Measurements from ENCODE around the gene SLC25A45. TPM values are rescaled to one million over a fixed set of nuclear protein-coding genes. Genes with fewer than 3 reads are reported as not detected.

SLC25A45 gene
- total and polyA plus RNA-seq, 4 donors: 5.6 to 16.0 (median 9.9) TPM

GRCh38 chr11:65363770-65364169 lies 18.7 kb downstream of the SLC25A45 start:
- no peak overlapping the region for H3K27ac ChIP-seq (ENCODE audit: low read depth in 1 of 2, low read length in 2 of 2)
- ATAC-seq (ENCODE audit: low FRiP score) (no peak), DNase-seq (no peak)
- H3K4me1 ChIP-seq (ENCODE audit: control insufficient read depth in 1 of 2, insufficient read depth in 2 of 2, low read length in 2 of 2): no peaks in the 10 kb centered on the region
- intact Hi-C loops (cut with DNase I): no loop called here
- WGBS, 2 donors: 70 to 74% methylated on average over 3 of the region's 3 CpGs
- H3K9me3 ChIP-seq (ENCODE audit: control insufficient read depth, low read length): no peaks in the 10 kb centered on the region
- no peak overlapping the region for H3K4me3 ChIP-seq (ENCODE audit: low read length in 2 of 2)
- H3K36me3 ChIP-seq (ENCODE audit: control insufficient read depth in 1 of 2, insufficient read depth in 2 of 2, low read length in 1 of 2): no peaks in the 10 kb centered on the region
- H3K27me3 ChIP-seq (ENCODE audit: control insufficient read depth in 1 of 2, insufficient read depth in 2 of 2, low read length in 1 of 2): no peaks in the 10 kb centered on the region

GRCh38 chr11:65362966-65363365 lies 19.5 kb downstream of the SLC25A45 start:
- Histone ChIP-seq H3K27me3 (ENCODE audit: control insufficient read depth in 1 of 2, insufficient read depth in 2 of 2, low read length in 1 of 2) (no peaks in the 10 kb centered on the region), H3K4me3 (ENCODE audit: low read length in 2 of 2) (no peak overlapping the region), H3K36me3 (ENCODE audit: control insufficient read depth in 1 of 2, insufficient read depth in 2 of 2, low read length in 1 of 2) (no peaks in the 10 kb centered on the region), H3K9me3 (ENCODE audit: control insufficient read depth, low read length) (no peaks in the 10 kb centered on the region), H3K27ac (ENCODE audit: low read depth in 1 of 2, low read length in 2 of 2) (no peak overlapping the region), H3K4me1 (ENCODE audit: control insufficient read depth in 1 of 2, insufficient read depth in 2 of 2, low read length in 2 of 2) (no peaks in the 10 kb centered on the region)
- 90% methylated on average over 6 of the region's 6 CpGs for WGBS, 2 donors
- no peak for DNase-seq
- ATAC-seq (ENCODE audit: low FRiP score): no peak
- intact Hi-C loops (cut with DNase I): no loop called here

GRCh38 chr11:65362320-65362931 lies 20.0 kb downstream of the SLC25A45 start:
- no peak for ATAC-seq (ENCODE audit: low FRiP score)
- peak in 1 of 2 donors; percentile 28 for DNase-seq
- H3K27ac ChIP-seq (ENCODE audit: low read depth in 1 of 2, low read length in 2 of 2): no peak overlapping the region
- intact Hi-C loops (cut with DNase I): no loop called here
- no peaks in the 10 kb centered on the region for H3K4me1 ChIP-seq (ENCODE audit: control insufficient read depth in 1 of 2, insufficient read depth in 2 of 2, low read length in 2 of 2)
- no peaks in the 10 kb centered on the region for H3K36me3 ChIP-seq (ENCODE audit: control insufficient read depth in 1 of 2, insufficient read depth in 2 of 2, low read length in 1 of 2)
- H3K9me3 ChIP-seq (ENCODE audit: control insufficient read depth, low read length): no peaks in the 10 kb centered on the region
- 86 to 89% methylated on average over 10 of the region's 10 CpGs for WGBS, 2 donors
- H3K4me3 ChIP-seq (ENCODE audit: low read length in 2 of 2): no peak overlapping the region
- no peaks in the 10 kb centered on the region for H3K27me3 ChIP-seq (ENCODE audit: control insufficient read depth in 1 of 2, insufficient read depth in 2 of 2, low read length in 1 of 2)

DNA sequence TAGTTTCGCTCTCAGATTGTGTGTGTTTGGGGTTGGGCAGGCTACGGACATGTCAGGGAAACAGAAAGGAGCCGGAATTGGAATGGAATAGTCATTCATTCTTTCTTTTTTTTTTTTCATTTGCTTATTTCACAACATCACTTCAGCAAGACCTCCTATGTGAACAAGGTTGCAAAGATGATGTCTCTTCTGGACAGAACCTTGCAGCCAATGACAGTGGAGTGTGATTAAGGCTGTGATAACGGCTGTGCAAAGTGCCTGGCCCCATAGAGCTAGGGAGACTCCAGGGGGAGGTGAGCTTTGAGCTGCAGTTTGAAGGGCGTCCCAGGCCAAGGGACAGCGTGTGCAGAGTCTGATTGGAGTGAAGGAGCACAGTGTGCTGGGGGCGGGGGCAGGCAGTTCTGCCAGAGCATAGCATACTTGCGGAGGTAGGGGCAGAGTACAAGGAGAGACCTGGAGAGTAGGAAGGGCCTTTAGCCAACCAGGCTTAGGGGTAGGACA lies 24.5 kb downstream of the SLC25A45 start:
- no peaks in the 10 kb centered on the region for H3K27me3 ChIP-seq (ENCODE audit: control insufficient read depth in 1 of 2, insufficient read depth in 2 of 2, low read length in 1 of 2)
- ATAC-seq (ENCODE audit: low FRiP score) (no peak), DNase-seq (peak in 1 of 2 donors; percentile 47)
- intact Hi-C loops (cut with DNase I): no loop called here
- H3K27ac ChIP-seq (ENCODE audit: low read depth in 1 of 2, low read length in 2 of 2): no peak overlapping the region
- H3K4me1 ChIP-seq (ENCODE audit: control insufficient read depth in 1 of 2, insufficient read depth in 2 of 2, low read length in 2 of 2): no peaks in the 10 kb centered on the region
- H3K4me3 ChIP-seq (ENCODE audit: low read length in 2 of 2): no peak overlapping the region
- 85 to 86% methylated on average over 8 of the region's 8 CpGs for WGBS, 2 donors
- no peaks in the 10 kb centered on the region for H3K36me3 ChIP-seq (ENCODE audit: control insufficient read depth in 1 of 2, insufficient read depth in 2 of 2, low read length in 1 of 2)
- H3K9me3 ChIP-seq (ENCODE audit: control insufficient read depth, low read length): no peaks in the 10 kb centered on the region

GRCh38 chr11:65356394-65356972 lies 26.0 kb downstream of the SLC25A45 start:
- intact Hi-C loops (cut with DNase I): no loop called here
- DNase-seq (no peak), ATAC-seq (ENCODE audit: low FRiP score) (no peak)
- no peak overlapping the region for H3K27ac ChIP-seq (ENCODE audit: low read depth in 1 of 2, low read length in 2 of 2)
- WGBS, 2 donors: 80 to 85% methylated on average over 30 of the region's 30 CpGs
- H3K4me1 ChIP-seq (ENCODE audit: control insufficient read depth in 1 of 2, insufficient read depth in 2 of 2, low read length in 2 of 2): no peaks in the 10 kb centered on the region
- peaks cover 0 to 1% of the 10 kb centered on the region in 2 donors for H3K36me3 ChIP-seq (ENCODE audit: control insufficient read depth in 1 of 2, insufficient read depth in 2 of 2, low read length in 1 of 2)
- H3K9me3 ChIP-seq (ENCODE audit: control insufficient read depth, low read length): no peaks in the 10 kb centered on the region
- H3K4me3 ChIP-seq (ENCODE audit: low read length in 2 of 2): no peak overlapping the region
- no peaks in the 10 kb centered on the region for H3K27me3 ChIP-seq (ENCODE audit: control insufficient read depth in 1 of 2, insufficient read depth in 2 of 2, low read length in 1 of 2)

DNA sequence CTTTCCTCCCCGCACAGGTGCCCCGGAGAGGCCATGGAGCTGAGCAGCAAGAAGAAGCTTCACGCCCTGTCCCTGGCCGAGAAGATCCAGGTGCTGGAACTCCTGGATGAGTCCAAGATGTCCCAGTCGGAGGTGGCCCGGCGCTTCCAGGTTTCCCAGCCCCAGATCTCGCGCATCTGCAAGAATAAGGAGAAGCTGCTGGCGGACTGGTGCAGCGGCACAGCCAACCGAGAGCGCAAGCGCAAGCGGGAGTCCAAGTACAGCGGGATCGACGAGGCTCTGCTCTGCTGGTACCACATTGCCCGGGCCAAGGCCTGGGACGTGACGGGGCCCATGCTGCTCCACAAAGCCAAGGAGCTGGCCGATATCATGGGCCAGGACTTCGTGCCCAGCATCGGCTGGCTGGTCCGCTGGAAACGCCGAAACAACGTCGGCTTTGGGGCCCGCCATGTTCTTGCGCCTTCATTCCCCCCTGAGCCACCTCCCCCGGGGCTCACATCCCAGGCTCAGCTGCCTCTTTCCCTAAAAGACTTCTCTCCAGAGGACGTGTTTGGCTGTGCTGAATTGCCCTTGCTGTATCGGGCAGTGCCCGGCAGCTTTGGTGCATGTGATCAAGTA lies 26.6 kb downstream of the SLC25A45 start:
- 13 to 25% methylated on average over 28 to 35 of the region's 35 CpGs for WGBS, 2 donors
- Histone ChIP-seq H3K27me3 (ENCODE audit: control insufficient read depth in 1 of 2, insufficient read depth in 2 of 2, low read length in 1 of 2) (no peaks in the 10 kb centered on the region), H3K4me3 (ENCODE audit: low read length in 2 of 2) (no peak overlapping the region), H3K4me1 (ENCODE audit: control insufficient read depth in 1 of 2, insufficient read depth in 2 of 2, low read length in 2 of 2) (no peaks in the 10 kb centered on the region), H3K27ac (ENCODE audit: low read depth in 1 of 2, low read length in 2 of 2) (no peak overlapping the region), H3K36me3 (ENCODE audit: control insufficient read depth in 1 of 2, insufficient read depth in 2 of 2, low read length in 1 of 2) (peaks cover 0 to 3% of the 10 kb centered on the region in 2 donors), H3K9me3 (ENCODE audit: control insufficient read depth, low read length) (no peaks in the 10 kb centered on the region)
- ATAC-seq (ENCODE audit: low FRiP score) (no peak), DNase-seq (peak in 1 of 2 donors; percentile 85)
- intact Hi-C loops (cut with DNase I): no loop called here

GRCh38 chr11:65355013-65355775 lies 27.3 kb downstream of the SLC25A45 start:
- Histone ChIP-seq H3K9me3 (ENCODE audit: control insufficient read depth, low read length) (no peaks in the 10 kb centered on the region), H3K4me3 (ENCODE audit: low read length in 2 of 2) (peak overlapping the region; percentile 17 to 63), H3K36me3 (ENCODE audit: control insufficient read depth in 1 of 2, insufficient read depth in 2 of 2, low read length in 1 of 2) (peaks cover 0 to 3% of the 10 kb centered on the region in 2 donors), H3K27ac (ENCODE audit: low read depth in 1 of 2, low read length in 2 of 2) (no peak overlapping the region), H3K4me1 (ENCODE audit: control insufficient read depth in 1 of 2, insufficient read depth in 2 of 2, low read length in 2 of 2) (no peaks in the 10 kb centered on the region), H3K27me3 (ENCODE audit: control insufficient read depth in 1 of 2, insufficient read depth in 2 of 2, low read length in 1 of 2) (no peaks in the 10 kb centered on the region)
- DNase-seq: peak in 1 of 2 donors; percentile 70
- 1 to 2% methylated on average over 38 to 47 of the region's 47 CpGs for WGBS, 2 donors
- intact Hi-C loops (cut with DNase I): no loop called here
- peak; percentile 27 for ATAC-seq (ENCODE audit: low FRiP score)

- Histone ChIP-seq H3K9me3 (ENCODE audit: control insufficient read depth, low read length) (no peaks in the 10 kb centered on the region), H3K27me3 (ENCODE audit: control insufficient read depth in 1 of 2, insufficient read depth in 2 of 2, low read length in 1 of 2) (no peaks in the 10 kb centered on the region), H3K27ac (ENCODE audit: low read depth in 1 of 2, low read length in 2 of 2) (peak within 1 kb of the TSS in 1 of 2 donors; percentile 61), H3K4me3 (ENCODE audit: low read length in 2 of 2) (peak within 1 kb of the TSS; percentile 17 to 63), H3K4me1 (ENCODE audit: control insufficient read depth in 1 of 2, insufficient read depth in 2 of 2, low read length in 2 of 2) (no peaks in the 10 kb centered on the region), H3K36me3 (ENCODE audit: control insufficient read depth in 1 of 2, insufficient read depth in 2 of 2, low read length in 1 of 2) (peaks cover 0 to 3% of the 10 kb centered on the region in 2 donors)
- ATAC-seq (ENCODE audit: low FRiP score): peak; percentile 97
- 0 to 1% methylated on average over 29 to 79 of the region's 79 CpGs for WGBS, 2 donors
- DNase-seq: peak; percentile 99 to 100
- intact Hi-C loops (cut with DNase I): no loop called here
Measured at GRCh38 chr11:65354265-65355012, 28.0 kb downstream of the SLC25A45 start, which contains the start of gene TIGD3. Gene TIGD3, plus strand, starts transcription at chr11:65354751. Its CDS starts 1,058 bp downstream, at chr11:65355809.
